ENCODE data around the gene NOTCH3.

NOTCH3 gene

DNA sequence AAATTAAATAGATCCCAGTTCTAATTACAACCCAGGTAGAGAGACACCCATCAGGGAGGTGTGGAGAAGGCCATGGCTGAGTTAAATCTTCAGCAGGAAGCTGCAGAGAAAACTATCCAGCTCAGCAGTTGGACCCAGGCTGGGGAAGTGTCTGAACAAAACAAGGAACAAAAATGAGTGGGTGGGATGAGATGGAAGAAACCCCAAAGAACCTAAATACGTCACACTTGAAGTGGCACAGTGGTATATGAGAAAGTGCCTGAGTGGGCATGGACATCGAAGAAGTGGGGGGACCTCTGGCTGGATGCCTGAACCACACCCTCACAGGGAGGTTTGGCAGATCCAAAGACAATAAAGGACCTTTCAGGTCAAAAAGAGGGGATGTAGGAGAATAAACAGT lies 35.0 kb upstream of the NOTCH3 start:
- DNase-seq: no peak

DNA sequence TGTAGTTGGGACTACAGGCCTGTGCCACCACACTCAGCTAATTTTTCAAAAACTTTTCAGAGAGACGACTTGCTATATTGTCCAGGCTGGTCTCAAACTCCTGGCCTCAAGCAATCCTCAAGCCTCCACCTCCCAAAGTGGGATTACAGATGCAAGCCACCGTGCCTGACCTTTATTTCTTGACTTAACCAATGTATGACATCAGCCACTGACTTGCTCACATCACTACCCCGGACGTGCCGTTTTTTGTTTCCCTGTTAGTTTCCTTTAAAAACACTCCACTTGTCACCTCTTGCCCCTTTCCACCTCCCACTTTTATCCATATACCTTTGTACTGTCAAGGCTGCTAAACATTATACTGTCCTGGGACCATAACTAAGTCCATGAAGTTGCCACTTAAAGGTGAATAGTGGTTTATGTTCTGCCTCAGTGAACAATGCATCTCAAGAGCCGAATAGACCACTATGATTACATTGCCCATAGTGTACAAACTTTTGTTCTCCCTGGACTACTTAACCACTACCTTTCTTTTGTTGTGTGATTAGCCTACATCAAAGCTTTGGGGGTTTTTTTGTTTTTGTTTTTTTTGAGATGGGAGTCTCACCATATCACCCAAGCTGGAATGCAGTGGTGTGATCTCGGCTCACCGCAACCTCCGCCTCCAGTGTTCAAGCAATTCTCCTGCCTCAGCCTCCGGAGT lies 33.8 kb upstream of the NOTCH3 start:
- DNase-seq: no peak

DNA sequence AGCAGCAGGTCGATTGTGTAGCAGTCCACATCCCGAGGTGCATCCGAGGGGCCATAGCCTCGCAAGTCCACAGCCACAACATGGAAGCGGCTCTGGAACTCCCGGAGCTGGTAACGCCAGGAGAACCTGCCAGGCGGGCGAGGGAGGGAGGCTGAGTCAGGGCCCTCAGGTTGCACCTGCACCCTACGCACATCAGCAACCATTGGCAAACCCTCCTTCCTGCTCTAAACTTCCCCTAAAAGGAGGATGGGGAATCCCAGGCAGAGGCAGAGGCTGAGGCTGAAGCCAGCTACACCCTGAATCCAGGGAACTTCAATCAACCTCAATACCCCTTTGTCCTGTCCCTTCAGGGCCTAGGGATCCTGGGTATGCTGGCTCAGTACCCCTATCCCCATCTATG lies 30.5 kb upstream of the NOTCH3 start:
- no peak for DNase-seq

- DNase-seq: no peak
Observed at GRCh38 chr19:15227261-15227660, 26.5 kb upstream of the NOTCH3 start.

GRCh38 chr19:15225760-15226159 lies 25.0 kb upstream of the NOTCH3 start:
- no peak for DNase-seq

GRCh38 chr19:15223649-15224361 lies 23.0 kb upstream of the NOTCH3 start:
- no peak for DNase-seq

DNA sequence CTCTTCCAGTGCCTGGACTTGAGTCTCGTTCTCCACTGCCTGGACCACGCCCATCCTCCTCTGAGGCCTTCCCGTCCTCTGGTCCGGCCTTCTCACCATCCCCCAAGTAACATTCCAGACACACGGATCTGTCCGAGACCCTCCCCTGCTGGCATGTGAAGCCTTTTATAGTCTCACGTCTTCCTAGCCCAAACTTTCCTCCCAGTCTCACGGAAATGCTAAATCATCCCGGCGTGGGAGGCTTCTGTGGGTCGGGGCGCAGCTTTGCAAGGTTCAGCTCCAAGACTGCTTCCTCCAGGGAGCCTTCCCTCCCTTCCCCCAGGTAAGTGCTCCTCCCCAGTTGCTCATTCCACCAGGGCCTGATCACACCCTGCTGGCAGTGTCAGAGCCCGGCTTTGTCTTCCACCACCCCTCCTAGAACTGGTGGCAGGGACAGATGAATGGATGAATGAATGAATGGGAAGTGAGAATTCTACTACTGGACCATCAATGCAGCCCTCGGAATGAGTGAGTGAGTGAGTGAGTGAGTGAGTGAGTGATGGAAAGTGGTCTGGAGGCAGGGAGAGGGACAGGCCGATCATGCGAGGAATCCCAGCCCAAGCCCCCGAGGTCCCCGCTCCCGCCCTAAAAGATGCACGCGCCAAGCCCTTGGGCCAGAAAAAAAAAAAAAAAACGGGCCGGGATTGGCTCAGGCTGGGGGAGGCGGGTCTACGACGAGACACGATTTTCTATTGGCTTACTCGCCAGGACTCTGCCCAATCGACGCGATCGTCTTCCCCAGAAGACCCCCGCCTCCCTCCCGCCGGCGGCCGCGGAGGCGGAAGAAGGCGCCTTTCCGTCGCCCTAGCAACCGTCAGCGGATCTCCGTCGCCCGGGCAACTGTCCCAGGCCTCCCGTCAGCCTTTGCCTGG lies 22.2 kb upstream of the NOTCH3 start:
- DNase-seq: peak; percentile 80

DNA sequence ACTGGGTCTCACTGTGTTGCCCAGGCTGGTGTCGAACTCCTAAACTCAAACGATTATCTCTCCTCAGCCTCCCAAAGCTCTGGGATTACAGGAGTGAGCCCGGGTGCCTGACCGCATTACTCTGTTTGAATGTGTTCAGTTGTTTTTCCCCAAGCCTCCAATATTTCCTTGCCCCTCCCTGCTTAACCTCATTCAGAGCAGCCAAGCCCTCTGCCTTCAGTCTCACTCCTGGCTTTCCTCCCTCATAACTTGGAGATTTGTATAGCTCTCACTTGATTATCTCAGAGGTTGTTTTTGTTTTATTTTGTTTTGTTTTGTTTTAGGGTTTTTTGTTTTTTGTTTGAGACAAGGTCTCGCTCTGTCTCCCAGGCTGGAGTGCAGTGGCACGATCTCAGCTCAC lies 20.0 kb upstream of the NOTCH3 start:
- DNase-seq: no peak

DNA sequence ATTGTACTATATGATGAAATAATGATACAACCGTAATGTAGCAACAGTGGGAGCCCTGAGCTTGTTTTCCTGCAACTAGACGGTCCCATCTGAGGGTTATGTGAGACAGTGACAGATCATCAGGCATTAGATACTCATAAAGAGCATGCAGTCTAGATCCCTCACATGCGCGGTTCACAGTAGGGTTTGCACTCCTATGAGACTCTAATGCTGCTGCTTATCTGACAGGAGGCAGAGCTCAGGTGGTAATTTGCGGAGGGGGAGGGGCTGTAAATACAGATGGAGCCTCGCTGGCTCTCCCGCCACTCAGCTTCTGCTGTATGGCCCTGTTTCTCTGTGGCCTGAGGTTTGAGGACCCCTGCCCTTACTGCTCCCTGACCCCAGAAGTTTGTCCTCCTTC lies 17.7 kb upstream of the NOTCH3 start:
- DNase-seq: no peak

DNA sequence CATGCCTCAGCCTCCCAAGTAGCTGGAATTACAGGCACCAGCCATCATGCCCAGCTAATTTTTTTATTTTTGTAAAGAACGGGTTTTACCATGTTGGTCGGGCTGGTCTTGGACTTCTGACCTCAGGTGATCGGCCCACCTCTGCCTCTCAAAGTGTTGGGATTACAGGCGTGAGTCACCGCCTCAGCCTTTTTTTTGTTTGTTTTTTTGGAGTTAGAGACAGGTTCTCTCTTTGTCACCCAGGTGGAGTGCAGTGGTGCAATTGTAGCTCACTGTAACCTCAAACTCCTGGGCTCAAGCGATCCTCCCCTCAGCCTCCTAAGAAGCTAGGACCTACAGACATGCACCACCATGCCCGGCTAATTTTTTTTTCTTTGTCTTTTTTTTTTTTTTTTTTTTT lies 15.6 kb upstream of the NOTCH3 start:
- no peak for DNase-seq

DNA sequence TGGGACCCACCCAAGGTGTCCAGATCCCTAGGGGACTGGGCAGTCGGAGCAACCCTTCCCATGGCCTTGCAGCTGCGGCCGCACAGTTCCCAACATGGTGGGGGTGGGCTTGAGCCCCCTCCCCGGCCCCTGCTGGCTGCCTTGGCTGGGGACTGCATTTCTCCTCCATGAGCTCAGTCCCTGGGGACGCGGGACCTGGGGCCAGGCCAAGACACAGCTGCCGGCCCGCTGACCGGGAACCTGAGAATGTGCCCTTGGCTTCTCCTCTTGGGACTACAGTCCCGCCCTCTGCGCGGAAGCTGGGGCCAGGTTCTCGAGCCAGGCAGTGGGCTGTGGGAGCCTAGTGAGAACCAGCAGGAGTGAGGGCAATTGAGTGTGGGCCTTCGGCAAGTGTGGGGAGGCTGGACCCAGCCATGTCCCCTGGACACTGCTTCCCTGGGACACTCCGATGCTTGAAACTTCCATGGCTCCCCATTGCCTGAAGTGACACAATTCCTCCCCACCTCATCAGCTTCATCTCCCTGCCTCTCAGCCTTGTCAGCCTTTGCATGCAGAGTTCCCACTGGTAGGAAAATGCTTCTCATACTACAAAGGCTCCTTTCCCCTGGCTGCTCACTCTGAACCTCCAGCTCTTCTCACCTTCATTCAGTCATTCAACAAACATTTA lies 13.1 kb upstream of the NOTCH3 start:
- DNase-seq: no peak

DNA sequence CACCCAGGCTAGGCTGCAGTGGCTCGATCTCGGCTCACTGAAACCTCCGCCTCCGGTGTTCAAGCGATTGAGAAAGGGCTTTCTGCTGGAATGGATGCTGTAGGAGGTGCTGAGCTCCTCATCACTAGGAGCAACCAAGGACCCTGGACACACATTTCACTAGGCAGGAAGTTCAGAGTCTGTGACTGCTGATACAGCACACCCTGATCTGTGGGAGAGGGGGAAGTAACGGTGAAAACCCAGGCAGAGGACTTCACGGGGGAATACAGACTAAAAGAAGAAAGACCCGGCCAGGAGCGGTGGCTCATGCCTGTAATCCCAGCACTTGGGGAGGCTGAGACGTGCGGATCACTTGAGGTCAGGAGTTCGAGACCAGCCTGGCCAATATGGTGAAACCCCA lies 11.9 kb upstream of the NOTCH3 start:
- no peak for DNase-seq

GRCh38 chr19:15210323-15210781 lies 9.6 kb upstream of the NOTCH3 start:
- no peak for DNase-seq

- no peak for DNase-seq
Observed at GRCh38 chr19:15201374-15202023, 704 bp upstream of the NOTCH3 start.

GRCh38 chr19:15199661-15200552 lies 888 bp downstream of the NOTCH3 start:
- DNase-seq: no peak

GRCh38 chr19:15198951-15199660 lies 1.7 kb downstream of the NOTCH3 start:
- no peak for DNase-seq

- DNase-seq: no peak
Observed at GRCh38 chr19:15197942-15198341, 2.9 kb downstream of the NOTCH3 start.

DNA sequence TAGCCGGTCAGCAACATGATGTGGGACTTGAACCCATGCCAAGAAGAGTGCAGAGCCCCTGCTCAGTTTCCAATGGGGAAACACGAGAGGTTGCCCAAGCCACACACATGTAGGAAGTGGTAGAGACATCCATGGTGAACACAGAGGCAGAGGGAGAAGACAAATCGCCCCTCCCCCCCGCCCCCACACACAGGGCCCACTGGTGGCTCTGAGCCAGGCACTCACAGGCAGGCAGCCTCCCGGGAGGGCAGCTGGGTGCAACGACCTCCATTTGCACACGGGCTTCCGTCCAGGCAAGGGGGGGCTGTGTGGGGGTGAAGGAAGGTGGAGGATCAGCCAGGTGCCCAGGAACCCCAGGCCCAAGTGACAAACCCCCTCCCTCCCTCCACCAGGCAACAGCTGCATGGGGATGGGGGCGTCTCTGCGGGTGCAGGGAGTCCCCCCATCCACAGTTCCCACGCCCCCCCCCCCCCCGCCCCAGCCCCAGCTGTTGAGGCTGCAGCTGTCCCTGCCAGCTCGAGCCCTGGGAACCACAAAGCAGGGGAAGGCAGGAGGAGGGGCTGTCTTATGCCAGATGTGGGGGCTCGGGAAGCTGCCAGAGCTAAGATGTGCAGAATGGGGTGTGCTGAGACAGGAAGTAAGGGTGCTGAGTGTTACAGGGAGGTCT lies 3.4 kb downstream of the NOTCH3 start:
- no peak for DNase-seq

DNA sequence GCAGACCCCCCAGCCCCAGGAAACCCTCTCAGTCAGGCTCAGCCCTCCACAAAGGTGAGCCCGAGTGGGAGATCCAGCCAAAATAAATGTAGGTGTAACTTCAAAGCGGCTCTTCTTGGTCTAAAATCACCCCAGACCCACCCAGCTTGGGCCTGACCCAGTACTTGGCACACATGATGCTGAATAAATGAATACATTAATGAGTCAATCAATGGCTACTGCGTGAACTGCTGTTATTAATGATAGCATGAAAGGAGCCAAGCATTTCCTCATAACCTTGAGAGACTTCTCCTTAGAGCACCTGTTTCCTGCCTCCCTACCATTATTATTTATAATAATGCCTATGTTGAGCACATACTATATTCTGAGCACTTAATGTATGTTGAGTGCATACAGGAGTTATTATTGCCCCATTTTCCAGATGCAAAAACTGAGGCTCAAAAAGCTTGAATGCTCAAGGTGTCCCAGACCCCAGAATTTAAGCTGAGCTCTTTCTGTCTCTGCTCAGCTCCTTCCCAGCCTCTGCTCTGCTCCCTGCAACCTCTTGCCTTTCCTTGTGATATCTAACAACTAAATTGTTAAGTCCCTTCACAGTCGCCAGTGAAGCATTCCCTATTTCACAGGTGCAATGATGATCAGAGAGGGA lies 4.3 kb downstream of the NOTCH3 start:
- no peak for DNase-seq

Data from stimulated activated CD4-positive, alpha-beta T cell treated with anti-CD3 and anti-CD28 coated beads, Interleukin-1b, Interleukin-23, amount 100 ng/mL, for 48 hours (primary cell).